22Rv1 (cell line): ENCODE data around the gene ADGRG2.

ENCODE experiments used
- H3K27ac ChIP-seq: fragments of 450-650 bp; 2 replicates; pipeline ENCODE4 v1.5.1; 2017
- ZFX ChIP-seq: fragments of 450-650 bp; IDR thresholded peaks from 2 replicates; pipeline ENCODE4 v1.6.1; 2017; ENCODE audit warnings: antibody characterized with exemption, borderline replicate concordance
- TF ChIP-seq, protein P1 (sequence below): fragments of 450-650 bp; IDR thresholded peaks from 2 replicates; pipeline ENCODE4 v1.5.1; 2017; ENCODE audit warnings: mild to moderate bottlenecking

The ADGRG2 gene

DNA sequence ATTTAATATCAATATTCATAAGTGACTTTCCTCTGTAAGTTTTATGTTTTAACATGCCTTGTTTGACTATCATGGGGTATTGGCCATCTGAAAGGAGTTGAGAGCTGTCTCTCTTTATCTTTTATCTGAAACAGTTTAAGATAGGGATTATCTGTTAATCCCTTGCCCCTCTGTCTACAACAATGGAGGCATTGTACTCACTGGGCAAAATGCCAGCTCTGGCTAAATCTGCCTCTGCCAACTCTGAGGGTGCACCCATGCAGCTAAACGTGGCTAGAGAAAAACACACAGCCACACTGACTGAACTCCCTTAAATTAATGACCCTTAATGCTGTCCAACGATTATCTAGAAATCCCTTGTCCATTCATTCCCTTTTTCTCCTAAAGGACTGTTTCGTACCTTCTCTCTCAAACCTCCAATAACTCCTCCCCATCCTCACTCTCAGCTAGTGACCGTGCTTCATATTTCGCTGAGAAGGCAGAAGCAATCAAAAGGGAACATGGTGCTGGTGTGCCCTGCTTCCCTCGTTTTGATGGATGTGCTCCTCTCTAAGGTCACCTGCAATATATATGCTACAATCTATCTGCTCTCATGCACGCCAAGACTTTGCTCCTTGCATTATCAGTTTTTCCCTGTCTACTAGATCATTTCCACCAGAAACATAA, 148.6 kb downstream of the ADGRG2 start:
- no peak overlapping the region for H3K27ac ChIP-seq
- TF ChIP-seq, protein P1, sequence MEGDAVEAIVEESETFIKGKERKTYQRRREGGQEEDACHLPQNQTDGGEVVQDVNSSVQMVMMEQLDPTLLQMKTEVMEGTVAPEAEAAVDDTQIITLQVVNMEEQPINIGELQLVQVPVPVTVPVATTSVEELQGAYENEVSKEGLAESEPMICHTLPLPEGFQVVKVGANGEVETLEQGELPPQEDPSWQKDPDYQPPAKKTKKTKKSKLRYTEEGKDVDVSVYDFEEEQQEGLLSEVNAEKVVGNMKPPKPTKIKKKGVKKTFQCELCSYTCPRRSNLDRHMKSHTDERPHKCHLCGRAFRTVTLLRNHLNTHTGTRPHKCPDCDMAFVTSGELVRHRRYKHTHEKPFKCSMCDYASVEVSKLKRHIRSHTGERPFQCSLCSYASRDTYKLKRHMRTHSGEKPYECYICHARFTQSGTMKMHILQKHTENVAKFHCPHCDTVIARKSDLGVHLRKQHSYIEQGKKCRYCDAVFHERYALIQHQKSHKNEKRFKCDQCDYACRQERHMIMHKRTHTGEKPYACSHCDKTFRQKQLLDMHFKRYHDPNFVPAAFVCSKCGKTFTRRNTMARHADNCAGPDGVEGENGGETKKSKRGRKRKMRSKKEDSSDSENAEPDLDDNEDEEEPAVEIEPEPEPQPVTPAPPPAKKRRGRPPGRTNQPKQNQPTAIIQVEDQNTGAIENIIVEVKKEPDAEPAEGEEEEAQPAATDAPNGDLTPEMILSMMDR = no peak
- TF ChIP-seq ZFX = no peak

DNA sequence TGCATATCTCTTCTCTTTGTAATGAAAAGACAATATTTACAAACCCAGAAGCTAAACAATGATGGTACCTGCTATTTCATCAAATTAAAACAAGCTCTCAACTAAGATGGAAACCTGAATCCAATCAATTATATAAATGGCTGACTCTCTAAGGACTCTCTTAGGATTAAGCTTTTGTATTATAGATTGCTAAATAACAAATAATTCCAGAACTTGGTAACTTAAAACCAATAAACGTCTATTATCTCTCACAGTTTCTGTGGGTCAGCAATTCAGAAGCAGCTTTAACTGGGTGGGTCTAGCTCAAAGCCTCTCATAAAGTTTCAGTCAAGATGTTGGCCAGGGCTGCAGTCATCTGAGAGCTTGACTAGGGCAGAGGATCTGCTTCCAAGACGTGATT, 150.8 kb downstream of the ADGRG2 start:
- H3K27ac ChIP-seq = no peak overlapping the region
- TF ChIP-seq, protein P1 = no peak
- no peak for TF ChIP-seq ZFX

DNA sequence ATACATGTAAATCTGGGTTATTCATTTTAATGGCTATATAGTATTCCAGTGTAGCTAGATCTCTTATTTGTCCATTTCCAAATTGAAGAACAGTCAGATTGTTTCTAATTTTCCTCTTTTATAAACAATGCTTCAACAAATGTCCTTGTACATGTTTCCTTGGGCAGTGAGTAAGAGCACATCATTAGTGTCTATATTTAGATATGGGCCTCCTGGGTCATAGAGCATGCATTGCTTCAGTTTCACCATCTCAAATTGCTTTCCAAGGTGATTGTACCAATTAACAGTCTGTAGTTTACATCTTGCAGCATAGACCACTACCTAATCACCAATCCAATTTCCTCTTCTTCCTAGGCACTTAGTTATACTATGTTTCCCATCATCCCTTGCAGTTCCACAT, 151.8 kb downstream of the ADGRG2 start:
- H3K27ac ChIP-seq = no peak overlapping the region
- TF ChIP-seq, protein P1 = no peak
- no peak for TF ChIP-seq ZFX

DNA sequence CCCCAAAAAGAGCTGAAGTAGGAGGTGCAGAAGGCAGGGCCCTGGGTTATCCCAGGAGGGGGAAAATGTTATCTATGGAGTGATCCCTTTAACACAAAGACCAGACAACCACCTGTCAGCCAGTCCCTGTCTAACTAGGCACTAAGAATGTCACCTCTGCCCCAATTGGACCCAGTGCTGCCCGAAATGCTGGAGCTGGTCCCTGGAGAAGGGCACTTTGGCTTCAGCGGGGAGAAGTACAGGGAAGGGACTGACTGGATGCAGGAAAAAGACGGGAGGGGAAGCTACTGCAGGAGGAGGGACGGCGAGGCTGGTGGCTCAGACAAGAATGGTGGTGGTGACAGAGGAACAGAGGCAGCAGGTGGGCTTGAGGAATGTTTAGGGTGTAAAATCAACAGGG, 155.6 kb downstream of the ADGRG2 start:
- no peak overlapping the region for H3K27ac ChIP-seq
- TF ChIP-seq, protein P1 = no peak
- no peak for TF ChIP-seq ZFX

DNA sequence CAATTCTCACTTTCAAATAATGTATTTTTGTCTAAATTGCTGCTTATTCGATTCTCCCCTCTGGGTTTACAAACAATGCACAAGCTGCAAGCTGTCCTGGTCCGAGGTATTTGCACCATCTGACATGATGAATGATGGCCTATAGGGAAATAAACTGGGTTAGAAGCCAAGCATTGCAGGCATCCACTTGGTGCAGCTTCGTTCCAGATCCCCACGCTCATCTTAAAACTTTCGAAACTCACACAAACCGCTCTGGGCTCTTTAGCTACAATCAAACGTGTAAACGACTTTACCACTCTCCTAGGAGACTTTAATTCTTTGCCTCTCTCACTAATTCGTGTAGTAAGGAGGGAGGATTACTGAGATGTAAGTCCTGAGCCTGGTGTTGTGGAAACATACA, 157.4 kb downstream of the ADGRG2 start:
- TF ChIP-seq, protein P1 = no peak
- TF ChIP-seq ZFX = no peak
- no peak overlapping the region for H3K27ac ChIP-seq

DNA sequence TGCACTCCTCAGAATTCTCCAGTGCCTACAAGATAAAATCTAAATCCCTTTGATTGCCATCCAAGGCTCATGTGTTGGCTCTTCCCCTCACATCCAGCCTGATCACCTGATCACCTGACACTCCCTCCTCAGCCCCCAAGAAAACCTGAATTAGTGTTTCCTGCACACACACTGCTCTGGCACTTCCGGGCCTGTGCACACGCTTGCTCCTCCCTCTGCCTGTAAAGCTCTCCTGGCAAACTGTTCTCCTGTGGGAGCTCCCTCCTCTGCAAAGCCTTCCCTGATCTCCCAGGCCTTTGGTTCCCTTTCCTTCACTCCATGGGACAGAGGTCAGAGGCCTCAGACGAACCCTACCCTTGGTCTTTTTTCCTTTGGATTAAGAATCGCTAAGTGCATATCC, 158.2 kb downstream of the ADGRG2 start:
- no peak overlapping the region for H3K27ac ChIP-seq

DNA sequence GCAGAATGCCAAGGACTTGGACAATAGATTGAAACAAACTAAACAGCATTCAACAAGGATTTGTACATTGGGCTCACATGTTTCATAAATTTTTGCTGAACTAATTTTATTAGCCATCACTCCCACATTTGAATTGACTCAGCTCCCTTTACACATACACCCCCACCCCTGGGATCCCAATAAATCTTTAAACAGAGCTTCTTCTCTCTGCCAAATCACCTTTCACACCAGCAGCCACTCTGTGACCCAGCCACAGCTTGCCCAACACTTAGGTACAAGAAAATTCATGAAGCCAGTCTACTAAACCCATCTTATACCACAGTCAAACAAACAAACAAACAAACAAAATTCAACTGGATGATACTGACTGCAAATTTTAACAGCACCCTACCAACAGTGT, 159.9 kb downstream of the ADGRG2 start:
- no peak for TF ChIP-seq ZFX
- TF ChIP-seq, protein P1 = no peak
- H3K27ac ChIP-seq = no peak overlapping the region

More for the DNA sequence above, 158.2 kb downstream of the ADGRG2 start:
- TF ChIP-seq, protein P1 = no peak
- no peak for TF ChIP-seq ZFX
